NT2/D1 (cell line): ENCODE data around the gene YAF2.

Experiments
- YY1 ChIP-seq: IDR thresholded peaks from 2 replicates; pipeline ENCODE4 v1.6.1; 2011; ENCODE audit not compliant: insufficient read length, insufficient read depth
- ZNF274 ChIP-seq: IDR thresholded peaks from 2 replicates; pipeline ENCODE4 v1.6.1; 2011; ENCODE audit warnings: mild to moderate bottlenecking, low read depth, low read length

GRCh38 chr12:42259699-42260098 lies 21.7 kb upstream of the YAF2 start:
- TF ChIP-seq YY1 (no peak), ZNF274 (no peak)
